UCSD-AML1 (cell line): ENCODE measurements around the gene ARFIP1.

Experiments used
- DNase-seq: peaks from one replicate; lab custom pipeline; 2025; ENCODE audit not compliant: unreplicated experiment; lab: John Stamatoyannopoulos, UW

The ARFIP1 gene

DNA sequence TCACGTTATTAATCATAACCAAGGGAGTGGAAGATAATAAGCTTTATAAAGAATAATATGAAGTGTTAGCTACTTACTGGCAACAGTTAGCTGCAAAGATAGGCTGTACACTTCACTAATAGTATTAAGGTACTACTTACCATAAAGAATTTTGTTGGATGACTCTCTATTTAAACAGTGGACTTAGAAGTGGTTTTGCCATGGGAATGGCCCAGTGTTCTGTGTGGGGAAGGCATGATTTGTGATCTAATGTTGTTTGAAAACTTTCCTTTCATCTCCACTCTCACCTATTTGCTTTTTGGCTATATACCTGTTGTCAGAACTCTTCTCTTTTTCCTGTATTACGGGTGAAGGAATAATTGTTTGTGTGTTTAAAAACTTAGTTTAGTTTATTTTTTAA lies 179.3 kb downstream of the ARFIP1 start:
- DNase-seq = no peak

DNA sequence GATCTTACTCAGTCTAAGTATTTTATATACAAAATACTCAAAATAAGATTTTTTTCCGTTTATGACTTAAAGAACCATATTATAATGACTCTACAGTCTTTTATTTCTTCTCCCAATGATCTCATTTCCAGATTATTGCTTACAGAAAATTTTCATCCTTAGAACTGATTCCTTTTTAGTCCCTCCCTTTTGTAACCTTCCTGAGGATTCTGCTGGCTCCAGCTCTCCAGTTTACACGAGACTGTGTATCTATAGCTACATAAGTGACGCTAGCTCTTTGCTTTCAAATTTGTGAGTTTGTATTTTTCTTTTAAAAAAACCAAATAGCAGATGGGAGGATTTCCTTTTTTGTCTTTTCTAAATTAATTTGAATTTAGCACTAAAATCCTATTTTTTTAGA lies 180.3 kb downstream of the ARFIP1 start:
- DNase-seq = no peak

DNA sequence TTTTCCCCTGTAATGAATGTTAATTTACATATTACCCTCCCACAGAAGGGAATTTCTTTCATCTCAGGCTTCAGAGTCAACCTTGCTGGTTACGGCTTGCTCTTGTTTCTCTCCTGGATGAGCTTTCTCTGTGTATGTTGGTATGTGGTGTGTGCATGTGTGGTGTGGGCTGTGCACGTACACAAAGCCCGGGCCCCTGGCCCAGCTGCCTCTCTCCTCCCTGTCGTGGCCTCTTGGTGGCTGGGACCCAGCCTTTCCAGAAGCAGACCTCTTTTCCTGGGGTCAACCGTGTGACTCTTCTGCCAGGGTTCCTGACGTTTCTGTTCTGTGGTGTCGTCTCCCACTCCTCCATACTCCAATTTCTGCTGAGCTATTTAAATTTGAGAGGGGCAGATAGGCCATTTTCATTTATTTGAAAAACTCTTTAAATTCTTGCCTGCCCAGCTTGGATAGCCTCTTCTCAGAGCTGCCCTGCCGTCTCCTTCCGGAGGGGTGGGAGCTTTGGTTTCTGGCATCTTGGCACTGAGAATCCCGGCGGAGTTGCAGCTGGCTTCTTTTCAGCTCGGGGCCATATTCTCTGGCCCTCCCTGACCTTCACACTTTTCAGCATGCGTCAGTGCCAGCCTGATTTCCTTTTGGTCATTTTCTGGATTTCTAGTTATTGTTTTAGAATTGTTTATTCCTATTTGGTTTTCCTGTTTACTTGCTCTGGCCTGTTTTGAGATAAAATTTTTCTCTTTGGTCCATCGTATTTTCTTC lies 181.4 kb downstream of the ARFIP1 start:
- DNase-seq = no peak

DNA sequence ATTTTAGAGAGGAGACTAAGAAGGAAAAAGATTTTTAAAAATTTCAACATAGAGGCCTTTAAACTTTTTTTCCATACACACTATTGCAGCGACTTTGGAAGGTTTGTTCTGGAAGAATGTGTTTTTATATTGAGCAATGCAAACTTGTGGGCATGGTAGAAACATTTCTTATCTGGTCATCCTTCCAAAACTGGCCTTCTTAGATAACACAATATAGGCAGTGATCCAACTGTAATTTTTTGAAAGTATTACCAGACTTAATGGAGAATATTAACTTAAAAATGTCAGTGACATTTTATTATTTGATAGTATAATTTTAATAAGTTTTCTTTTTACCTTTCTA lies 182.0 kb downstream of the ARFIP1 start:
- no peak for DNase-seq
